HK-2 (cell line): ENCODE data around the gene ZC3H18.

Source experiments
- DNase-seq: peaks from one replicate; pipeline ENCODE4 v3.0.0-alpha.2; 2018; ENCODE audit not compliant: unreplicated experiment

The ZC3H18 gene

DNA sequence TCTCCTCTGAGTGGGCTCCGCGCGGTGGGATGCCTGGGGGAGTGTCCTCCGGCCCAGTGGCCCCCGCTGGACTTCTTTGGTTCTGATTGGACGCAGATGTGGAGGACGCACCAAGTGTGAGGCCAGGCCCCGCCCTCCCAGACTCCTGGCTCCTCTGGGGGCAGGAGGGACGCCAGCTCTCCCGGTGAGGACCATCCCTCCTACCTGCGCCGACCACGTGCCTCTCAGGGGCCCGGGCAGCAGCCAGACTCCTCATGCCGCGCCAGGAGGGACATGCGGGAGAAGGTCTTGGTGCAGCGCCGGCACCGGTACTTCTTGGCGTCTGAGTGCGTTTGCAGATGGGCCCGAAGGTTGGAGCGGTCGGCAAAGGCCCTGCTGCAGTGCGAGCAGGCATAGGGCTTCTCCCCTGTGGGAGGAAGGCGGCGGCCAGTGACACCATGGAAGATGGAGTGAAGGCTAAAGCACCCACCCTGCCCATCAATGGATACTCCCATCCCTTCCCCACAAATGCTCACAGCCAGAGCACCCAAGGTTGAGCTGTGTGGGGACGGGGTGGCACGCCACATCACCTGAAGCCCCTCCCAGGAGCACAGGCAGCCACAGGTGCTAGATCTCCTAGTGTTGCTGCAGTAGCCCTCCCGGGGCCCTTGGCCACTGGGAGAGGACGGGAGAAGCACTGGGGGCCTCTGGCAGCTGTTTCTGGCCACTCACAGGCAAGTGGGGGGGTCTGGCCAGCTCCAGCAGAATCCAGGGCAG is 108.2 kb downstream of the ZC3H18 start:
- DNase-seq = no peak

DNA sequence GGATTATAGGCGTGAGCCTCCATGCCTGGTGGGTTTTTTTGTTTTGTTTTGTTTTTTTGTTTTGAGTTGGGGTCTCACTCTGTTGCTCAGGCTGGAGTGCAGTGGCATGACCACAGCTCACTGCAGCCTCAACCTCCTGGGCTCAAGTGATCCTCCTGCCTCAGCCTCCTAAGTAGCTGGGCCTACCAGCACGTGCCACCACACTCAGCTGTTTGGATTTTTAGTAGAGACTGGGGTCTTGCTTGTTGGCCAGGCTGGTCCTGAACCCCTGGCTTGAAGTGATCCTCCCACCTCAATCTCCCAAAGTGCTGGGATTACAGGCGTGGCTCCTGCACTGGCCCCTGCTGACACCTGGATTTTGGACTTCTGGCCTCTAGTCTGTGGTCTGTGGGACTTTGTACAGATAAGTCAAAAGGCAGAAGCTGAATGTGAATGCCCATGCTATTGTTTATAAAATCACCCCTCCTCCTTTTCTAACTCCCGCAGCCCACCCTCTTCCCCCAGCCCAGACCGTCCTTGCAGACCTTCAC is 110.4 kb downstream of the ZC3H18 start:
- DNase-seq = no peak

DNA sequence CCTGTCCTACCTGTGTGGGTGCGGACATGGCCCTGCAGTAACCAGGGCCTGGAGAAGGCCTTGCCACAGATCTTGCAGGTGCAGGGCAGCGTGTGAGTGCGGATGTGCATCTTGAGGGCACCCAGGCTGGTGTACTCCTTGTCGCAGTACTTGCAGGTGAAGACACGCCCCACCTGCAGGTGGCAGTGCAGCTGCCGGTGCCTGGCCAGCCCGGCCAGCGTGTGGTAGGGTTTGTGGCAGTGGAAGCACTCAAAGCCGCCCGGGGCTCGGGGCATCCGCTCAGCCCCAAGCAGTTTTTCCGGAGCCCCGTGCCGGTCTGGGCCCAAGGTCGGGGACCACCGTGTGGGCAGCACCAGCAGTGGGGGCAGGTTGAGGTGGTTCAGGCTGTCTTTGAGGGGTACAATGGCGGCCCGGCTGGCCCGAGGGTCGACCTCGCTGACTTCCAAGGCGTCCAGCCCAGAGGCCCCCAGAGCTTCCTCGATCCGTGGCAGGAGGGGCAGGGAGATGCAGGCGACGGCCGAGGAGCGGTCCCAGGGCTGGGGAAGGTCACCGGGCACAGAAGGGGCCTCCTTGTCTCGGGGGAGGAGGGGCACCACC is 111.0 kb downstream of the ZC3H18 start:
- no peak for DNase-seq
